HG02981 (cell line): ENCODE measurements around the gene FBXO28.
"Not testable (repeated sequence)": the region's sequence is repeated elsewhere in the genome, so short reads cannot be mapped to it uniquely, and the experiment has no call there.

Source experiments
- ATAC-seq: cut with Tn5 transposase; IDR thresholded peaks from one replicate; pipeline ENCODE4 v1.9.1; 2021; ENCODE audit warnings: mild to moderate bottlenecking, moderate library complexity; ENCODE audit not compliant: unreplicated experiment

Gene FBXO28

DNA sequence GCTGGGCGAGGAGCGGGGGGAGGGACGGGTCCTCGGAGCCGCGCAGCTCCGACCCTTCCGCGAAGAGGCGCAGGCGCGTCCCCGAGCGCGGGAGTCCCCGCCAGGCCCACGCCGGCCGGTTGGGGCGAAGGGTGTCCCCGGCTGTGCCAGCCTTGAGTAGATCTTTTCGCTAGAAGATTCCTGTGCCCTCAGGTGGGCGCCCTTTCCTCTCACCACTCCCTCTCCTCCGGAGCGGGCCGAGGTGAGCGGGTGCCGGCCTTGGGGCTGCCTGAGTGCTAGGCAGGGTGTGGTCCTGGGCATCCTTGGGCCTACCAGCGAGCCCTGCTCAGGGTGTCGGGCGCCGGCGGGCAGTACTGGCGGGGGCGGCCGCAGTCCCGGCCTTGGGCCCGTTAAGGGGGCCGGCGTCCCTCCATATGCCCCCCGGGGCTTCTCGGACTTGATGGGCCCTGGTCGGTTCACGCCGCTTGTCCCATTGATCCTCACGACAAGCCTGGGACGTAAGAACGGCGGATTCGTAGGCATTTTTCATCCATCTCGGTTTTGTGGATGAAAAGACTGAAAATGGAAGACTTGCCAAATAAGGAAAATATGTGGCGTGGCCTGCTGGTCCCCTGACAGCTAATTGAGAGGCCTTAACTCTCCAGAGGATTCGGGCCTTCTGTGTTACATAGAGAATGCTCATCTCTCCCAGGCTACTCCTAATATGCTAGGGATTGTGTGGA is 69.8 kb downstream of the FBXO28 start:
- ATAC-seq: peak; percentile 37

DNA sequence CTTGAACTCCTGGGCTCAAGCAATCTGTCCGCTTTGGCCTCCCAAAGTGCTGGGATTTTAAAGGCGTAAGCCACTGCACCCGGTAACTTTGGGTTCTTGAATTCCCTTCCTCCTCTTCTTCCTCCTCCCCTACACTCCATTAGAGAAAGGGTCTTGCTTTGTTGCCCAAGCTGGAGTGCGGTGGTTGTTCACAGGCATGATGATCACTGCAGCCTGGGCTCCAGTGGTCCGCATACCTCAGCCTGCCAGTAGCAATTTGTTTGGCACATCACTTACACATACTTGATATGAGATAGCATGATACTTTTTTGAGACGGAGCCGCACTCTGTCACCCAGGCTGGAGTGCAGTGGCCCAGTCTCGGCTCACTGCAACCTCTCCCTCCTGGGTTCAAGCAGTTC is 71.3 kb downstream of the FBXO28 start:
- ATAC-seq: no peak

DNA sequence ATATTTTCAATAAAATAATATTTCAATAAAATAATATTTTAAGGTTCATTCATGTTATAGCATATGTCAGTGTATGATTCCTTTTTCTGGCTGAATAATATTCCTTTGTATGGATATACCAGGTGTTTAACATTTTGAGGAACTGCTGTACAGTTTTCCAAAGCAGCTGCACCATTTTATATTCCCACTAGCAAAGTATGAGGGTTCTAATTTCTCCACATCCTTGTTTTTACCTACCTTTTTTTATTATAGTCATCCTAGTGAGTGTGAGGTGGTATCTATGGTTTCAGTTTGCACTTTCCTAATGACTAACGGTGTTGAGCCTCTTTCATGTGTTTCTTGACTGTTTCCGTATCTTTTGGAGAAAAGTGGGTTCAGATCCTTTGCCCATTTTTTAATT is 74.4 kb downstream of the FBXO28 start:
- peak; percentile 26 for ATAC-seq

DNA sequence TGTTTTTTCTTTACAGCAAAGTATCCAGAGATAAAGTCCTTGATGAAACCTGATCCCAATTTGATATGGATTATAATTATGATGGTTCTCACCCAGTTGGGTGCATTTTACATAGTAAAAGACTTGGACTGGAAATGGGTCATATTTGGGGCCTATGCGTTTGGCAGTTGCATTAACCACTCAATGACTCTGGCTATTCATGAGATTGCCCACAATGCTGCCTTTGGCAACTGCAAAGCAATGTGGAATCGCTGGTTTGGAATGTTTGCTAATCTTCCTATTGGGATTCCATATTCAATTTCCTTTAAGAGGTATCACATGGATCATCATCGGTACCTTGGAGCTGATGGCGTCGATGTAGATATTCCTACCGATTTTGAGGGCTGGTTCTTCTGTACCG is 75.7 kb downstream of the FBXO28 start:
- no peak for ATAC-seq

DNA sequence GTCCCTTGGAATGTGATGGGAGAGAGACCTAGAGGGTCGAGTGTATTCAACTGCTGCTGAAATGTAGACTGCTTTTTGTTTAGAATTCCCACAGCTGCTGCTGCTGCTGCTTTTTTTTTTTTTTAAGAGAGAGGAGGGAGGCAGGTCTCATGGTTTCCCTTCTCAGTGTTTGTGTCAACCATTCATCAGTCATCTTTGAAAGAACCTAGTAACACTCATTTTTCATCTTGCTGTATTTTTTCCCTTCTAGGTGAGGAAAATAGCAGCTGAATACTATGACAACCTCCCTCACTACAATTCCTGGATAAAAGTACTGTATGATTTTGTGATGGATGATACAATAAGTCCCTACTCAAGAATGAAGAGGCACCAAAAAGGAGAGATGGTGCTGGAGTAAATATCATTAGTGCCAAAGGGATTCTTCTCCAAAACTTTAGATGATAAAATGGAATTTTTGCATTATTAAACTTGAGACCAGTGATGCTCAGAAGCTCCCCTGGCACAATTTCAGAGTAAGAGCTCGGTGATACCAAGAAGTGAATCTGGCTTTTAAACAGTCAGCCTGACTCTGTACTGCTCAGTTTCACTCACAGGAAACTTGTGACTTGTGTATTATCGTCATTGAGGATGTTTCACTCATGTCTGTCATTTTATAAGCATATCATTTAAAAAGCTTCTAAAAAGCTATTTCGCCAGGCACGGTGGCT is 78.3 kb downstream of the FBXO28 start:
- ATAC-seq: no peak

DNA sequence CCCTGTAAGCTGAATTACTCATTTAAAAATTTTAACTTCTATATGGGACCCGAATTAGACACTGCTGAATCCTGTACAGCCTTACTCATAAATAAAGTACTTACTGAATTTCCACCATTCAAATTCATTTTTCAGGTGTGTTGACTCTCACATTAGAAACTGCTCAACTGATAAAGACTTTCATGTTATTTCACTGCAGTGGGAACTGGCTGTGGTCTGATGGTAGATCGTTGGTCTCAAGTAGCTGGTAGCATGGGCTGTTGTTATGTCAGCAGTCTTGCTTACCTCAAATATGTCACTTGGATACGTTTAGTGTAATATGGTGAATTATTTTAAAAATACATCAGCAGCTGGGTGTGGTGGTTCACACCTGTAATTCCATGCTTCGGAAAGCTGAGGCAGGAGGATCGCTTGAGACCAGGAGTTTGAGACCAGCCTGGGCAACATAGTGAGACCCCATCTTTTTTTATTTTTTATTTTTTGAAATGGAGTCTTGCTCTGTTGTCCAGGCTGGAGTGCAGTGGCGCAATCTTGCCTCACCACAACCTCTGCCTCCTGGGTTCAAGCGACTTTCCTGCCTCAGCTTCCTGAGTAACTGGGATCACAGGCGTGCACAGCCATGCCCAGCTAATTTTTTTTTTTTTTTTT is 79.5 kb downstream of the FBXO28 start:
- ATAC-seq: no peak

DNA sequence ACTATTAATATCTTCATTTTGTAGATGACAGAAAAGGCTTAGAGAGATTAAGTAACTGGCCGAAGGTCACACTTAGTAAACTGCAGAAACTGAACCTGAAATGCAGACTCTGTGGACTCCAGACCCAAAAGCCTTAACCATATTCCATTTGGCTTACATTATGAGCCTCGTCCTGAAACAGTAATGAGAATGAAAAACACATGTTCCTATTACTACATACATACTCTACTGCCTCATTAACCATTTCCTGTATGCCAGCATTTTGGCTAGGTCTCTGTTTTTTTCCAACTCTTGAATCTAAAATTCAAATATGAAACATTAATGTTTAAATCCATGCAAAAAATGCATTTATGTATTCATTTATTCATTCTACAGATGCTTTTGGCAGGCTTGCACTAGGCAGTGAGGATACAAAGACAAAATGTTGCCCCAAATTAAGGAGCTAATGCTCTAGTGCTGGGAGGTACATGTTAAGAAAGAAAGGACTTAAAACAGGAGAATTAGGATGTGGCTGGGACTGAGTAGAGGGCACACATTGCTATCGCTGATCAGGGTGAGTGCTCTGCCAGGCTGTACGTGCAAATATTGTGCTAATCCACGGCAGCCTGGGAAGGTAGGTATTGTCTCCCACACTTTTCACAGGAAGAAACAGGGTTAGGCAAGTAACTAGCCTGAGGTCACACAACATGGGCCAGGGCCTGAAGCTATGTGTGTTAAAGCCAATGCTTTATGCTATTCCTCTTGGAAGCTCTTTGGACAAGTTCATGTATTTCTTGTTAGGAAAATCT is 83.1 kb downstream of the FBXO28 start:
- no peak for ATAC-seq

DNA sequence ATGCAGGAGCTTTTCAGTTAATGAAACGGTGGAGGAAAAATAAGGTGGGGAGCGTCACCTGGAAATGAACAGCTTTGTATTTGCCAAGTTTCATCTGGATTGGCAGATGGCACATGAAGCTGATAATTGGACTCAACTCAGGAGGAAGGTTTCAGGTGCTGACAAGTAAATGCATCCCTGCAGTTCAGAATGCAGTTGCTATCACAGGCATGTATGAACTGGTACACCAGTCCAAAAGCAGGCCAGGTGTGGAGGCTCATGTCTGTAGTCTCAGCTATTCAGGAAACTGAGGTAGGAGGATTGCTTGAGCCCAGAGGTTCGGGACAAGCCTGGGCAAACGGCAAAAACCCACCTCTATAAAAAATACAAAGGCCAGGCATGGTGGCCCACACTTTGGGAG is 84.7 kb downstream of the FBXO28 start:
- ATAC-seq: no peak

DNA sequence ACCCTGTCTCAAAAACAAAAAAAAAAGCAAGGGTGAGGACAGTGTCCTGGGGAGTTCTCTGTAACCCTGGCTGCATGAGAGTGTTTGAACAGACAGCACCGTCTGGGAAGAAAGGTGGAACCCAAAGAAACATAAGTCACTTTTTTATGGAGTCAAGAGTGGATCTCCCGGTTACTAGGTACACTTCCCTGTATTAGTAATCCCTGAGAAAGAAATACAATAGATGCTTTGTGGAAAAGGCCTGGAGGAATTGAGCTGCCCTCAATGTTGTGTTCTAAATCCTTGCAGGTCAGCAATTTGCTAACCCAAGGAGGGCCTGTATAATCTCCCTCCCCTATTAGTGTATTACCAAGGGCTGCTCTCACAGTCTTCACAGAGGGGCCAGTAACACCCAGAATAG is 85.8 kb downstream of the FBXO28 start:
- no peak for ATAC-seq

DNA sequence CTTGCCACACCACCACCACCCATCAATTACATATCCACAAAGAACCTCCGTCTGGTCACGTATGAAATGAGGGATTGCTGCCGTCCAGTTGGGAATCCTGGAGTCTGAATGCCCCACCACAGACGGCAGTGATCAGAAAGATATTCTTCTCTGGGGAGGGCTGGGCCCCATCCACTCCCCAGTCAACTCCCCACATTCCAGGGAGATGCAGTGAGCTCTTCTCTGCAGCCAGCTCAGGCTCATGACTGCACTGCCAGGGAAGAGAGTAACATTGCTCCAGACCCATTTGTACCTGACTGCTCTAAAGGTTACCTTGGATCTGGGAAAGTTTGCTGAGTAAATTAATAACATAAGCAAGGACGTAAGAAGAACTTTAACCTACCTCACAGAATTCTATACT is 87.5 kb downstream of the FBXO28 start:
- no peak for ATAC-seq

DNA sequence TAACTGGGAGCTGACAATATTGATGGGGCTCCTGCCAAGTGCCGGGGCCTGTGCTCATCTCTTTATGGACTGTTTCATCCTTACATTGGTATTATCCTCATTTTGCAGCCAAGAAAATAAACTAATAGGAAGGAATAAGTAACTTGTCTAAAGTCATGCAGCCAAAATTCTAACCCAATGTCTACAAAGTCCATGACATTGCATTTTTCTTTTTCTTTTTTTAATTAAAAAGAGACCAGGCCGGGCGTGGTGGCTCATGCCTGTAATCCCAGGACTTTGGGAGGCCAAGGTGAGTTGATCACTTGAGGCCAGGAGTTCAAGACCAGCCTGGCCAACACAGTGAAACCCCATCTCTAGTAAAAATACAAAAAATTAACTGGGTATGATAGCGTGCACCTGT is 87.9 kb downstream of the FBXO28 start:
- ATAC-seq: no peak

DNA sequence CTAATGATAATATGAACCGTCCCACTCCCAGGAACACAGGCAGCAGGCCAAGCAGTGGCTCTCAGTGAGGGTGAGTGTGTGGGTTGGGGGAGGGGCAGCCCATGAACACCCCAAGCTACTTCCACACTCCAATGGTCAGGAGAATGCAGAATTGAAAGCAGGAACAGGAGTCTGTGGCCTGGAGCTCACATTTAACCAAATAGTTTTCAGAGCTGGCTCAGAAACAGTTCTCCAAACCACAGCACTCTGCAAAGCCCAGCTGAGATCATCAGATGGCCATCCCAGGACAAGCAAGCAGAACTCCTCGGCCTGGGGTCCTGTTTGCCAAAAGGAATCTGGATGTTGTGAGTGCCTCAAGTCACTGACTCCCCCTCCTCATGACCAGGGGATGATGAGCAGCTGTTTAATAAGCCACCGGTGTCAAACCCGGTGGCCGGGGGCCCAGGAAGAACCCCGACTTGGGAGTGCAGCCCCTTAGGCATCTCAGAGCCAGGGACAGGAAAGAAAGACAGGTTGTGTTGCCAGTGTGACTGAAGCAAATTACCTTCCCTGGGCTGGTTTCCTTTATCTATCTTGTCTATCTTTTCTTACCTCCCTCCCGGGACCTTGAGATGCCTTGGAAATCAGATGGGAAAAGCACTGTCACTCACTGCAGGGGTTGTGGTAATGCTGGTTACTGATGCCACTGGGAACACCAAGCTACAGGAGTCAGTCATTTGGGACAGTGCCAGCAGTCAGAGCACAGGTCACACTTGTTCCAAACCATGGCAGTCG is 89.5 kb downstream of the FBXO28 start:
- ATAC-seq: no peak

DNA sequence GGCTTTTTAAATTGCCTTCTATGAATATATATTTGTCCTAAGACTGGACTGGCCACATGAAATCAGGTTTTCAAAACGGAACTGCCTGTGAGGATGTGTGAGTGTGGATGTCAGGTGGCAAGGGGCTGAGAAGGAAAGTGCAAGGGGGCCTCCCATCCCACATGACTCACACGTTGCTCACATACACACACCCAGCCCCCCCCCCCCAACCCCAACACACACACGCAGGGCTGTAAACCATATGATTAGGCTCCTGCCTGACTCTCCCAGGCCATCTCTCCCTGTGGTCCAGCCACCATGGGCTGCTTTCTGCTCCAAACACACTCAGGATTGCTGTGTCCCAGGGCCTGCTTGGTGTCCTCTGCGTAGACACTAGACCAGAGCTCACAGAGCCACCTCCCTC is 91.5 kb downstream of the FBXO28 start:
- ATAC-seq: no peak

DNA sequence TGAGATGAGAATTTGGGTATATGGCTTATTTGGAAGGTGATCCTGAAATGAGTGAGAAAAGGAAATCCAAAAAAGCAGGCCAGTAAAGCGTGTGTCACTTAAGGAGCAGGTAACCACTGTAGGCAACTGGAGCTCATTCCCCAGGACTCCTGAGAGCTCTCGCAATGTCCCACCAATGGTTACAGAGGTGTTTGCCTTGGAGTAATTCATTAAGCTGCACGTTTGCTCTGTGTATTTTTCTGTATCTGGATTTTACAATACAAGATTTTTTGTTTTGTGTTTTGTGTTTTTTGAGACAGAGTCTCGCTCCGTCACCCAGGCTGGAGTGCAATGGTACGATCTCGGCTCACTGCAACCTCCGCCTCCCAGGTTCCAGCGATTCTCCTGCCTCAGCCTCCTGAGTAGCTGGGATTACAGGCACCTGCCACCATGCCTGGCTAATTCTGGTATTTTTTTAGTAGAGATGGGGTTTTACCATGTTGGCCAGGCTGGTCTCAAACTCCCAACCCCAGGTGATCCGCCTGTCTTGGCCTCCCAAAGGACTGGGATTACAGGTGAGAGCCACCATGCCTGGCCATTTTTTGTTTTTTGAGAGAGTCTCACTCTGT is 92.1 kb downstream of the FBXO28 start:
- ATAC-seq: not testable (repeated sequence)

DNA sequence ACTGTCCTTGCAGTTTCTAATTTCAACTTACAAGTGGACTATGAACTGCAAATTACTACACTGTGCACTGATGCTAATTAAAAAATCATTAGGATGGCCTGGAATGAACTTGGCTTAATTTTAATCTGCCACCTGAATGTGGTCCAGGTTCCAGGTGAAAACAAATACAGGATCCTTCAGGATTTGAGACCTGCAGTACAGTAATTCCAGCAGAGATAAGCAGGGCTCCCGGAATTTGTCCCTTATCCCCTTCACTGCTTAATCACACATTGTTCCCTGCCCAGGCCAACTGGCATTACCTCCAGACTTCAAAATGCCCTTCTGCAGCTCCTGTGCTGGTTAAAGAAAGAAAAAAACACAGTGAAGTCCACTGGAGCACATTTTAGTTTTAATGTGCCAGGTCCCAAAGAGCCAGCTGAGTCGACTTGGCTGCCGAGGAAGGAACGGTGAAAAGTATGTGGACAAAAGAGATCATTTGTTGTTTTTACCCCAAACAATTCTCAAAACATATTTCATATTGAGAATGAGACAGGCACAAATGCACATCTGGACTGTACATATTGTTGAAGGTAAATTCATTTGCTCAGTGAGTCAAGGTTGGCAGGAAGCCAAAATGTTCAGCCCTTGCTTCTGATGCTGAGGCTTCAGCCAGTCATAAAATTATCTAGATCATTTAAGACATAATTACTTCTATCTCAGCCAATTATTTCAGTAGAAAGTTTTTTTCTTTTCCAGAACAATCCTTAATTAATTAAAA is 97.5 kb downstream of the FBXO28 start:
- ATAC-seq: no peak
